Measurements from ENCODE around the gene WASF2.
A peak's percentile ranks its signal among the peaks of the same experiment; 100 is the strongest.
"Not testable (repeated sequence)": the region's sequence is repeated elsewhere in the genome, so short reads cannot be mapped to it uniquely, and the experiment has no call there.

WASF2 gene

GRCh38 chr1:27521861-27522431 is 32.0 kb upstream of the WASF2 start:
- DNase-seq (ENCODE audit: low read depth in 2 of 2): no peak

DNA sequence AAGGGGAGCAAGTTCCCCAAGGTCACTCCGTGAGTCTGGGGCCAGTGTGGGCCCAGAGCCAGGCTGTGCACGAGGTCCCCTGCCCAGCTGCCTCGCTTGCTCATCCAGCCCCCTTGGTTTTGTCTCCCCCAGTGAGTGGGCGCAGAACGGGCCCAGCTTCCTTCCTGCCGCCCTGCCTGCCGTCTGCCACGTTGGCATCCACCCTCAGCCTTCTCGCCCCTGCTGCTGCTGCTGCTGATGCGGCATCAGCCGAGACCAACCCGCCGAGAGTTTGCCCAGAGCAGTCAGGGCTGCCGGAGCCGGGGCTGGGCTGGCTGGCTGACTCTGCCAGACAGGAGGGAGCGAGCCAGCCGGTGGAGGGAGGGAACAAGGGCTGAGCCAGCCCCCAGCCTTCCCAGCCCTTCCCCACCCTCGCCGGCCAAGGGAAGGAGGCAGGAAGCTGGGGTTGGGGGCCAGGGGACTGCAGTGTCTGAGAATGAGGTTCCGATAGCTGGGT is 31.4 kb upstream of the WASF2 start:
- DNase-seq (ENCODE audit: low read depth in 2 of 2): peak in 1 of 2 donors; percentile 46

DNA sequence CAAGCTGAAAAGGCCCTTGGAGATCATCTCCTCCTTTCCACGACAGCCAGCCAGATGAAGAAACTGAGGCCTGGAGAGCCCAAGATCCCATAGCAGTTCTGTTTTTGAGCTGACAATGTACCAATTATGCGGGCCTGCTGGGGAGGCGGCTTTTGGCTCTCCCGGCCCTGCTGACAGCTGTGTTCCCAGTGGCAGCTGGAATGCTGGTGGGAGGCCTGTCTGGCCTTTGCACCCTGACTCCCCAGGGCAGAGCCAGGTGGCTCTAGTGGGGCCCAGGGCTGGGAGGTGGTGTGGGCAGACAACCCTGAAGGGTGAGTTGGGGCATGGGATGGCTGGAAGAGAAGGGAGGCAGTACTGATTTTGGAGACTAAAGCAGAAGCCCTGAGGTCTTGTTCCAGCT is 30.7 kb upstream of the WASF2 start:
- DNase-seq (ENCODE audit: low read depth in 2 of 2): no peak

GRCh38 chr1:27519331-27520258 is 29.6 kb upstream of the WASF2 start:
- no peak for DNase-seq (ENCODE audit: low read depth in 2 of 2)

GRCh38 chr1:27518808-27519207 is 28.8 kb upstream of the WASF2 start:
- no peak for DNase-seq (ENCODE audit: low read depth in 2 of 2)

DNA sequence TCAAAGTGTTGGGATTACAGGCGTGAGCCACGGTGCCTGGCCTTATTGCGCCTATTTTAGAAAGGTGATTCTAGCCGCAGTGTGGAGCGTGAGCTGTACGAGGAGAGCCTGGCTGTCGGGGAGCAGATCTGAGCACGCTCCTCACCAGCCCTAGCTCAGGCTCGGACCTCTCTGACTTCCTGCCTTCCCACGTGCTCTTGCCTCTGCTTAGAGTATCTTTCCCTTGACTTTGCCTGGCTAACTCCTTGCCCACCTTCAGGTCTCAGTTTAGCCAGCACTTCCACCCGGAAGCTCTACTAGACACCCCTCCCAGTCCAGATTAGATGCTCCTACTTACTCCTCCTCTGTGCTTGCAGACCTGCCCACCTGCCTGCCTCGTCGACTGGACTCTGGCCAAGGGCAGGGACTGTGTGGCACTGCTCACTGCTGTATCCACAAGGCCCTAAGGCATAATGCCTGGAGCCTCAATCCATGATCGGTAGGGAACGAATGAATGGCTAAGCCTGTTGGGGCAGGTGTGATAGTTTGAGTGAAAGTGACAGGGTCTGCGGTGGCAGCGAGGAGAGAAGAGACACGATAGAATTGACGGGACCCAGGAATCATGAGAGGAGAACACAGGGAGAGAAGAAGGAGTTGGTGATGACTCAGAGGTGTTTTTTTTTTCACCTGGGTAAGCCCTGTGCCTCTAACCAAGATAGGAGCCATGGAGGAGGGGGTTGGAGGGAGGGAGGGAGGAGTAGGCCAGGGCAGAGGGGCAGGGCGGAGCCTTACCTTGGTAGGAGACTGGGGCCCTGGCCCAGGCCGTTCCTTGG is 28.1 kb upstream of the WASF2 start:
- no peak for DNase-seq (ENCODE audit: low read depth in 2 of 2)

DNA sequence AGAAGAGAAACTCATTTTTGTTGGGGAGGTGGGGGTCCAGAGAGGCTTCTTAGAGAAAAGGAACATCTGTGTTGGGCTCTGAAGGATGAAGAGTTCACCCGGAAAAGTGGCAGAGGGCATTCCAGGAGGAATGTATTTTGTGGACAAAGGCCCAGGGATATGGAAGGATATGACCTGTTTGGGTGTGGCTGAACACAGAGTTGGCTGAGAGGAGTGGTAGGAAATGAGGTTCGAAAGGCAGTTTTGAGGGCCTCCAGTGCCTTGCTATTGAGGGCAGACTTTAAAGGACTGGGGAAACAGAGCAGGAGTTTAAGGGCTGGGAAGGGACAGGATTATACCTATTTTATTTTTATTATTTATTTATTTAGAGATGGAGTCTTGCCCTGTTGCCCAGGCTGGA is 27.3 kb upstream of the WASF2 start:
- no peak for DNase-seq (ENCODE audit: low read depth in 2 of 2)

DNA sequence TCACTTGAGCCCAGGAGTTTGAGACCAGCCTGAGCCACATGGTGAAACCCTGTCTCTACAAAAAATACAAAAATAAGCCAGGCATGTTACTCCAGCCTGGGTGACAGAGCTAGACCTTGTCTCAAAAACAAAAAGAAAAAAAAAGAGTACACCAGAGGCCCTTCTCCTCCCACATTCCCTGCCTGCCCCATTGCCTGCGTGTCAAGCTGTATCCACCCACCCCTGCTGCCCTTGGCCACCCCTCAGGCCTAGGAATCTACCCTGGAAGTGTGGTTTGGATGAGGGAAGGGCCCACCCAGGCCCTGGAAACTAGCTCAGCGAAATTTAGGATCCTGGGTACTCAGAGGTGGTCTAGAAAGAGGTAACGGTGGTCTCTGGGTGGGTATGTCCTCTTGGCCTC is 25.7 kb upstream of the WASF2 start:
- no peak for DNase-seq (ENCODE audit: low read depth in 2 of 2)

GRCh38 chr1:27513958-27514357 is 24.0 kb upstream of the WASF2 start:
- DNase-seq (ENCODE audit: low read depth in 2 of 2): no peak

DNA sequence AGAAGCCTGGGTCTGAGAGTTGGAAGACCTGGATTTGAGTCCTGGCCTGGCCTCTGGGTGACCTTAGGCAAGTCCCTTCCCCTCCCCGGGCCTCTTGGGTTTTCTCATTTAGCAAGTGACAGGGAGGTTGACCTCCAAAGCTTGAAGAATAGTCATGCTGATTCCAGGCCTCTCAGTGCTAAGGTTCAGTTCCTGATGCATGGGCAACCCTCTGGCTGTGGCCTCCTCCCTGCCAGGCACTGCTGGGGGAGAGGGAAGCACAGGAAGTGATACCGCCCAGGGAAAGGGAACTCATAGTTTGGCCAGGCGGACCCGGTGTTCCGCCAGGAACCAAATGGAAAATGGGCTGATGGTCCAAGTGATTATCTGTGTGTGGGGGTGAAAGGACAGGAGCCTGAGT is 23.6 kb upstream of the WASF2 start:
- no peak for DNase-seq (ENCODE audit: low read depth in 2 of 2)

DNA sequence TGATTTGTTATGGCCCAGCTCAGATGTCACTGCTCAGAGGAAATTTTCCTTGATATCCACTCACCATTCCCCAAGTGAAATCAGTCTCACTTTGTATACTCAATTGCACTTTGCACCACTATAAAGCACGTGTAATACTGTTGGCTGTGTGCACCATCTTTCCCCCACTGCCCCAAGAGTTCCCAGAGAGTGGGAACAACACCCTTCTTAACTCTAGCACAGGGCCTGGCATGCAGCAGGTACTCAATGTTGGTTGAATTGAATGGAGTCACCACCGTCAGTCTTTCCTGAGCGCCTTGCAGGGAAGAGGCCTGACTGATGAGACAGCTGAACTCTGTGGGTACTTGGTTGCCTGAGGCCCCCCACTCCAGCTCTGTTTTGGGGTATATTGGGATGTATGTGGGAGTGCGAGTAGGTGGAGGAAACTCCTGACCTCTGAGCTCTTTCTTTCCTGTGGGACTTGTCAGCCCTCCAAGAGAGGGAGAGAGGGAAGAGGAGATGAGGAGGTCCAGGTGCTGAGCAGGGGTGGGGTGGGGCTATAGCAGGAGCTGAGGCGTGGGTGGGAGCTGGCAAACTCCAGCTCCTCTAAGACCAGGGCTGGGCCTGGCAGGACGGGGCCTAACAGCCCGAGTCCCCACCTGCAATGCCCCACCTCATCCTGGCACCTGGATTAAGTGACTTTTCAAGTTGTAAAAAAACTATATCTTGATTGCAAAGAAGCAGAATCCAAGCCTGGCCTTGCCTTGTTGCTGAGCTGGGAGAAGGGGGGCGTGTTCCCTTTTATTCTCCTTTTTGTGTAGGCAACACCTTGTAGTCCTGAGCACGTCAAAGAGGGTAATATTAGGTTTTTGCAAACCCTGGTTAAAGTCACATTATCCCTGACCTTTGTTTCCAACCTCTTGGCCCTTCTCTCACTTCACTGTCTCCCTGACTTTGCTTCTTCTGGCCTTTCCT is 19.4 kb upstream of the WASF2 start:
- DNase-seq (ENCODE audit: low read depth in 2 of 2): no peak

DNA sequence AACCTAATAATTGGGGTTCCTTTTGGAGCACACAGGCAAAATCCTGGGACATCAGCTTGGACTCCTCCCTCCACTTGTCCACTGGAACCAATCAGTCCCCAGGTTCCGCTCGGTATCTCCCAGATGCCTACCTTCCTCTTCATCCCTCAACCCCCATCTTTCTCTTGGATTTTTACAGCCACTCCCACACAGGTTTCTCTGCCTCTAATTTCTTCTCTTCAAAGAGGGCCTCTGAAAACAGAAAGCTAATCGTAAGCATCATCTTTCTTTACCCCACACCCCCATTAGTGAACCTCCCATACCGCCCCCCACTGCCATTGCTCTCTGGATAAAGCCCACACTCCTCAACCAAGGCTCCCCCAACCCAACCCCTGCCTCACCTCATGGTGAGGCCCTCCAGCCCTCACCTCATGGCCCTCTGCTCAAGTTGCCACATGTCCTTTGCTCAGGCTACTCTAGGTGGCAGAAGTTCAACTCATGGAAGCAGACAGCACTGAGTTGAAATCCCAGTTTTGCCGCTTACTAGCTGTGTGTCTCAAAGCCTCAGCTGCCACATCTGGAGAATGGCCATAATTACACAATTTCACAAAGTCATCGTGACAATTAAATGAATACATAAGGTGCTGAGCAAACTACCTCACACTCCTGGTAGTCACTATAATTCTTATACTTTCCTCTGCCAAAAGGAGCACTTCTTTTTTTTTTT is 18.1 kb upstream of the WASF2 start:
- no peak for DNase-seq (ENCODE audit: low read depth in 2 of 2)

DNA sequence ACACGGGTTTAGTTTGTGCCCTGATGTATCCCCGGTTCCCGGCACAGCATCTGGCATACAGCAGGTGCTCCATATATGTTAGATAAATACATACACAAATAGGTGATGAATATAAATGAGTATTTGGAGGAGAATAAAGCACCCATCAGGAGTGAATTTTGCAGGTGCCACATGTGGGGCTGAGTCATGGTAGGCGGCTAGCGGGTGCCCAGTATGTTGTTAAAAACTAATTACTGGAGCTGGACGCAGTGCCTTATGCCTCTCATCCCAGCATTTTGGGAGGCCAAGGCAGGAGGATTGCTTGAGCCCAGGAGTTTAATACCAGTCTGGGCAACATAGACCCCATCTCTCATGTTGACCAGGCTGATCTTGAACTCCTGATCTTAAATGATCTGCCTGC is 16.7 kb upstream of the WASF2 start:
- no peak for DNase-seq (ENCODE audit: low read depth in 2 of 2)

- no peak for DNase-seq (ENCODE audit: low read depth in 2 of 2)
Measured at GRCh38 chr1:27505420-27505680, 15.4 kb upstream of the WASF2 start.

DNA sequence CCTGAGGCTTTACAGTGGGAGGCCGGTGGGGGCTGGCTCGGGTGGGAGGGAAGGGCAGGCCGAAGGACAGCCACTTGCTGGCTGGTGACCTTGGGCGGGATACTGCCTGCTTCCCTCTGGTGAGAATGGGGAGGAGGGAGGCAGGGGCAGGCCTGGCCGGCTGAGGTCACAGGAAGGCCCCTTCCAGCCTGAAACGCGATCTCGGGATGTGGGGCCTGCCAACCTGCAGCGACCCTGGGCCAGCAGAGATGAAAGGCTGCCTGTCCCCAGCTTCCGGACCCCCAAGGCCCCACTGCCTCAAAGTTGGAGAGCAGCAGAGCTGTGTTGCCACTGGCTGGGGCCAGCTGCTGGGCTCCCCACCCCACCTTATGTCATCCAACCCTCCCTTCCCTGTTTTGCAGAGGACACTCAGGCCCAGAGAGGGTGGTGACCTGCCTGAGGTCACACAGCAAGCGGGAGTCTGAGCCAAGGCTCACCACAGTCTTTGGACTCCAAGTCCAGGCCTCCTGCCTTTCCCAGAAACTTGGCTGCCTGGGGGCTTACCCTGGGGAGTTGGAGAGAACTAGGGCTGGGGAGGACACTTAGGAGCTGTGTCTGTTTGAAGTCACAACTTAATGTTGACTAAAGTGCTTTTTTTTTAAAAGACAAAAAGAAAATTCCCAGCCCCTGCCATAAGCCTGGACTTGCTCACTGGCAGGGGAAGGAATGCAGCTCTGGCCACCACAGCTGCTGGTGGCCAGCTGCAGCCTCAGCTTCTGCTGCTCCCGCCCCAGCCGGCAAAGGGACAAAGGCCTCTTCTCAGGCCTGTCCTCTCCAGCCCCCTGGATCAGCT is 14.8 kb upstream of the WASF2 start:
- DNase-seq (ENCODE audit: low read depth in 2 of 2): no peak

GRCh38 chr1:27503844-27504587 is 14.0 kb upstream of the WASF2 start:
- DNase-seq (ENCODE audit: low read depth in 2 of 2): no peak

- DNase-seq (ENCODE audit: low read depth in 2 of 2): no peak
Measured at GRCh38 chr1:27503033-27503432, 13.1 kb upstream of the WASF2 start.

DNA sequence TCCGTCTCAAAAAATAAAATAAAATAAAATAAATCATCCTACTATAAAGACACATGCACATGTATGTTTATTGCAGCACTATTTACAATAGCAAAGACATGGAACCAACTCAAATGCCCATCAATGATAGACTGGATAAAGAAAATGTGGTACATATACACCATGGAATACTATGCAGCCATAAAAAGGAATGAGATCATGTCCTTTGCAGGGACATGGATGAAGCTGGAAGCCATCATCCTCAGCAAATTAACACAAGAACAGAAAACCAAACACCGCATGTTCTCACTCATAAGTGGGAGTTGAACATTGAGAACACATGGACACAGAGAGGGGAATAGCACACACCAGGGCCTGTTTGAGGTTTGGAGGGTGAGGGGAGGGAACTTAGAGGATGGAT is 11.2 kb upstream of the WASF2 start:
- DNase-seq (ENCODE audit: low read depth in 2 of 2): not testable (repeated sequence)

DNA sequence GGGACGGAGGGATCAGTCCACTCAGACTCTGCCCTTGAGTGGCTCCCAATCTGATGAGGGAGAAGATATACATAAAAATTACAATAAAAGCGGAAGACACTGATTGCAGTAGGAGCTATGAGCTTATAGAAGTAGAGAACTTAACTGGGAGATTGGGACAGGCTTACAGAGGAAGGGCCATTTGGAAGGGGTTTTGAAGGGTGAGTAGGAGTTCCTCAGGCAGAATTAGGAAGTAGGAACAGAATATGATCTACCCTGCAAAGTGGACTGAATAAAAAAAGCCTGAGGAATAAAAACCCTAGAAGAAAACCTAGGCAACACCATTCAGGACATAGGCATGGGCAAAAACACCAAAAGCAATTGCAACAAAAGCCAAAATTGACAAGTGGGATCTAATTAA is 9.2 kb upstream of the WASF2 start:
- no peak for DNase-seq (ENCODE audit: low read depth in 2 of 2)
